ENCODE results near the gene RPL15. TPM values are rescaled to one million over a fixed set of nuclear protein-coding genes. Genes with fewer than 3 reads are reported as not detected.

The RPL15 gene
- total and polyA plus RNA-seq, 2 of the 13 experiments (the other 11 are each of a cell fraction or from before 2014, with no cell fraction given): 1,297 to 3,693 TPM

DNA sequence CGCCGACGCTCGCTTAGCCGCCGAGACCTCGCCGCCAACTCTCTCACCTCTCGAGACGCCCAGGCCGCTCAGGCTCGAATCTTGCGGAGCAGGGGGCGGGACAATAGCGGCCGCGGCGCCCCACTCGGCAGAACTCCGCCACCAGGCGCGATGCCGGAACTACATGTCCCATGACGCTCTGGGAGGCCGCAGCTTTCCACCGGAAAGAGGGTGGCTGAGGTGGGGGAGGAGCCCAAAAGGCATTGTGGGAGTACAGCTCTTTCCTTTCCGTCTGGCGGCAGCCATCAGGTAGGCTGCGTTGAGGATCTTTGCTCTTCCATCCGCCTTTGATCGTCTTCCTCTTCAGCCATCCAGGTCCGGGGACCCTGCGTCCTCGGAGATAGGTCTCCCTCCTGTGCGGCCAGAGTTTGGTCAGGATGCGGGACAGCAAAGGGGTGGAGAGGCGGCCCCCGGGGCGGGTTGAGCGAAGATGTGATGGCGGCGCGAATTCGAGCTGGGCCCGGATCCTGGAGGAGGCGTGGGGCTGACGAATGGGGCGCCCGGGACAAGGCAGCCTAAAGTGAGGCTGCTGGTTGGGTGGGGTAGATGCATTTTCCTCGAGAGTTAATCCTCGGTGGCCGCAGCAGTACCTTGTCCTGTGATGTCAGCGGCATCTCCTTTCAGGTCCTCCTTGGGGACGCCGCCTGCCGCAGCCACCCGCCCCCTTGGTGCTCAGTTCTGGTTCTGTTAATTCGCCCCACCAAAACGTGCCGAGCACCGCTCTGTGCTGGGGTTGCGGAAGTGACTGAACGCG, at the start of gene RPL15, which contains the start of gene NKIRAS1 (continued):
- TF ChIP-seq ARID2 (CRISPR knock-in tag; IDR thresholded peaks at IDR 0.05; ENCODE audit: borderline replicate concordance) (no peak), ZNF570 (CRISPR knock-in tag; IDR thresholded peaks at IDR 0.05; ENCODE audit: borderline replicate concordance) (no peak), RXRA (CRISPR knock-in tag; IDR thresholded peaks at IDR 0.05) (peak; percentile 72), ZNF563 (CRISPR knock-in tag; IDR thresholded peaks at IDR 0.05) (0 out of 2 replicates have a peak, but pooled peaks have one; percentile 78), HOXA5 (CRISPR knock-in tag; IDR thresholded peaks at IDR 0.05) (peak; percentile 78), ZNF883 (CRISPR knock-in tag; IDR thresholded peaks at IDR 0.05; ENCODE audit: not compliant biosample characterization) (peak; percentile 65), REL (CRISPR knock-in tag; conservative IDR thresholded peaks at IDR 0.05) (no peak), NPAS2 (CRISPR knock-in tag; IDR thresholded peaks at IDR 0.05; ENCODE audit: borderline replicate concordance) (no peak), HOXA7 (CRISPR knock-in tag; IDR thresholded peaks at IDR 0.05) (no peak), POLR2A (IDR thresholded peaks at IDR 0.05; ENCODE audit: insufficient read depth in 1 of 2, low read depth in 2 of 2, low read length in 2 of 2) (peak; percentile 100), ZNF839 (CRISPR knock-in tag; IDR thresholded peaks at IDR 0.05; ENCODE audit: borderline replicate concordance) (peak; percentile 94; the same call in 1 of the 2 replicates), KLF11 (CRISPR knock-in tag; IDR thresholded peaks at IDR 0.05) (peak; percentile 87), KDM5B (CRISPR knock-in tag; IDR thresholded peaks at IDR 0.05; ENCODE audit: borderline replicate concordance) (peak; percentile 88)
- TF ChIP-seq, protein P1, sequence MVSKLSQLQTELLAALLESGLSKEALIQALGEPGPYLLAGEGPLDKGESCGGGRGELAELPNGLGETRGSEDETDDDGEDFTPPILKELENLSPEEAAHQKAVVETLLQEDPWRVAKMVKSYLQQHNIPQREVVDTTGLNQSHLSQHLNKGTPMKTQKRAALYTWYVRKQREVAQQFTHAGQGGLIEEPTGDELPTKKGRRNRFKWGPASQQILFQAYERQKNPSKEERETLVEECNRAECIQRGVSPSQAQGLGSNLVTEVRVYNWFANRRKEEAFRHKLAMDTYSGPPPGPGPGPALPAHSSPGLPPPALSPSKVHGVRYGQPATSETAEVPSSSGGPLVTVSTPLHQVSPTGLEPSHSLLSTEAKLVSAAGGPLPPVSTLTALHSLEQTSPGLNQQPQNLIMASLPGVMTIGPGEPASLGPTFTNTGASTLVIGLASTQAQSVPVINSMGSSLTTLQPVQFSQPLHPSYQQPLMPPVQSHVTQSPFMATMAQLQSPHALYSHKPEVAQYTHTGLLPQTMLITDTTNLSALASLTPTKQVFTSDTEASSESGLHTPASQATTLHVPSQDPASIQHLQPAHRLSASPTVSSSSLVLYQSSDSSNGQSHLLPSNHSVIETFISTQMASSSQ (IDR thresholded peaks at IDR 0.05; ENCODE audit: low read depth): no peak
- TF ChIP-seq, protein P1 (CRISPR knock-in tag; IDR thresholded peaks at IDR 0.05; ENCODE audit: borderline replicate concordance): peak; percentile 74; the same call in 1 of the 2 replicates
- TF ChIP-seq, protein P2, sequence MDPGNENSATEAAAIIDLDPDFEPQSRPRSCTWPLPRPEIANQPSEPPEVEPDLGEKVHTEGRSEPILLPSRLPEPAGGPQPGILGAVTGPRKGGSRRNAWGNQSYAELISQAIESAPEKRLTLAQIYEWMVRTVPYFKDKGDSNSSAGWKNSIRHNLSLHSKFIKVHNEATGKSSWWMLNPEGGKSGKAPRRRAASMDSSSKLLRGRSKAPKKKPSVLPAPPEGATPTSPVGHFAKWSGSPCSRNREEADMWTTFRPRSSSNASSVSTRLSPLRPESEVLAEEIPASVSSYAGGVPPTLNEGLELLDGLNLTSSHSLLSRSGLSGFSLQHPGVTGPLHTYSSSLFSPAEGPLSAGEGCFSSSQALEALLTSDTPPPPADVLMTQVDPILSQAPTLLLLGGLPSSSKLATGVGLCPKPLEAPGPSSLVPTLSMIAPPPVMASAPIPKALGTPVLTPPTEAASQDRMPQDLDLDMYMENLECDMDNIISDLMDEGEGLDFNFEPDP (CRISPR knock-in tag; conservative IDR thresholded peaks at IDR 0.05): peak; percentile 94; the same call in 1 of the 2 replicates
- TF ChIP-seq, protein P3, sequence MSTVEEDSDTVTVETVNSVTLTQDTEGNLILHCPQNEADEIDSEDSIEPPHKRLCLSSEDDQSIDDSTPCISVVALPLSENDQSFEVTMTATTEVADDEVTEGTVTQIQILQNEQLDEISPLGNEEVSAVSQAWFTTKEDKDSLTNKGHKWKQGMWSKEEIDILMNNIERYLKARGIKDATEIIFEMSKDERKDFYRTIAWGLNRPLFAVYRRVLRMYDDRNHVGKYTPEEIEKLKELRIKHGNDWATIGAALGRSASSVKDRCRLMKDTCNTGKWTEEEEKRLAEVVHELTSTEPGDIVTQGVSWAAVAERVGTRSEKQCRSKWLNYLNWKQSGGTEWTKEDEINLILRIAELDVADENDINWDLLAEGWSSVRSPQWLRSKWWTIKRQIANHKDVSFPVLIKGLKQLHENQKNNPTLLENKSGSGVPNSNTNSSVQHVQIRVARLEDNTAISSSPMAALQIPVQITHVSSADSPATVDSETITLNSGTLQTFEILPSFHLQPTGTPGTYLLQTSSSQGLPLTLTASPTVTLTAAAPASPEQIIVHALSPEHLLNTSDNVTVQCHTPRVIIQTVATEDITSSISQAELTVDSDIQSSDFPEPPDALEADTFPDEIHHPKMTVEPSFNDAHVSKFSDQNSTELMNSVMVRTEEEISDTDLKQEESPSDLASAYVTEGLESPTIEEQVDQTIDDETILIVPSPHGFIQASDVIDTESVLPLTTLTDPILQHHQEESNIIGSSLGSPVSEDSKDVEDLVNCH (CRISPR knock-in tag; IDR thresholded peaks at IDR 0.05): no peak
- TF ChIP-seq, protein P4, sequence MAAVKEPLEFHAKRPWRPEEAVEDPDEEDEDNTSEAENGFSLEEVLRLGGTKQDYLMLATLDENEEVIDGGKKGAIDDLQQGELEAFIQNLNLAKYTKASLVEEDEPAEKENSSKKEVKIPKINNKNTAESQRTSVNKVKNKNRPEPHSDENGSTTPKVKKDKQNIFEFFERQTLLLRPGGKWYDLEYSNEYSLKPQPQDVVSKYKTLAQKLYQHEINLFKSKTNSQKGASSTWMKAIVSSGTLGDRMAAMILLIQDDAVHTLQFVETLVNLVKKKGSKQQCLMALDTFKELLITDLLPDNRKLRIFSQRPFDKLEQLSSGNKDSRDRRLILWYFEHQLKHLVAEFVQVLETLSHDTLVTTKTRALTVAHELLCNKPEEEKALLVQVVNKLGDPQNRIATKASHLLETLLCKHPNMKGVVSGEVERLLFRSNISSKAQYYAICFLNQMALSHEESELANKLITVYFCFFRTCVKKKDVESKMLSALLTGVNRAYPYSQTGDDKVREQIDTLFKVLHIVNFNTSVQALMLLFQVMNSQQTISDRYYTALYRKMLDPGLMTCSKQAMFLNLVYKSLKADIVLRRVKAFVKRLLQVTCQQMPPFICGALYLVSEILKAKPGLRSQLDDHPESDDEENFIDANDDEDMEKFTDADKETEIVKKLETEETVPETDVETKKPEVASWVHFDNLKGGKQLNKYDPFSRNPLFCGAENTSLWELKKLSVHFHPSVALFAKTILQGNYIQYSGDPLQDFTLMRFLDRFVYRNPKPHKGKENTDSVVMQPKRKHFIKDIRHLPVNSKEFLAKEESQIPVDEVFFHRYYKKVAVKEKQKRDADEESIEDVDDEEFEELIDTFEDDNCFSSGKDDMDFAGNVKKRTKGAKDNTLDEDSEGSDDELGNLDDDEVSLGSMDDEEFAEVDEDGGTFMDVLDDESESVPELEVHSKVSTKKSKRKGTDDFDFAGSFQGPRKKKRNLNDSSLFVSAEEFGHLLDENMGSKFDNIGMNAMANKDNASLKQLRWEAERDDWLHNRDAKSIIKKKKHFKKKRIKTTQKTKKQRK (IDR thresholded peaks at IDR 0.05; ENCODE audit: low read length): no peak
